ENCODE results near the gene MYO16. TPM values are rescaled to one million over a fixed set of nuclear protein-coding genes. Genes with fewer than 3 reads are reported as not detected.

MYO16 gene
- total RNA-seq, 4 donors from 2014 or later = 0.54 to 3.8 (median 1.5) TPM

- Histone ChIP-seq H3K27ac (peak overlapping the region in 3 of 4 donors; percentile 72 to 85 (median 85)), H3K4me3 (no peak overlapping the region), H3K4me1 (peaks cover 0 to 33% (median 10%) of the 10 kb centered on the region in 3 donors), H3K27me3 (no peaks in the 10 kb centered on the region), H3K9me3 (peaks cover 0 to 5% (median 0%) of the 10 kb centered on the region in 3 donors), H3K36me3 (no peaks in the 10 kb centered on the region)
- 77 to 81% methylated on average over 3 to 7 of the region's 7 CpGs for WGBS, 2 donors (ENCODE audit: low coverage in 1 of 2)
- no peak for ATAC-seq
- TF ChIP-seq CTCF (IDR thresholded peaks at IDR 0.05) (no peak), POLR2A (IDR thresholded peaks at IDR 0.05) (no peak), POLR2AphosphoS5 (IDR thresholded peaks at IDR 0.05) (no peak), EP300 (IDR thresholded peaks at IDR 0.05) (no peak)
These were observed 615.2 kb downstream of the MYO16 start for GRCh38 chr13:109244566-109244965.

GRCh38 chr13:109246001-109246400 lies 616.6 kb downstream of the MYO16 start:
- H3K36me3 ChIP-seq = no peaks in the 10 kb centered on the region
- ATAC-seq = no peak
- H3K27me3 ChIP-seq = no peaks in the 10 kb centered on the region
- TF ChIP-seq POLR2AphosphoS5 (IDR thresholded peaks at IDR 0.05) = no peak
- no peak for TF ChIP-seq EP300 (IDR thresholded peaks at IDR 0.05)
- no peak for TF ChIP-seq CTCF (IDR thresholded peaks at IDR 0.05)
- TF ChIP-seq POLR2A (IDR thresholded peaks at IDR 0.05) = no peak
- 86% methylated on average over 1 of the region's 1 CpG; no CpG with 5 or more reads in 1 of the 2 donors for WGBS, 2 donors (ENCODE audit: low coverage in 1 of 2)
- peaks cover 0 to 33% (median 10%) of the 10 kb centered on the region in 3 donors for H3K4me1 ChIP-seq
- H3K4me3 ChIP-seq = no peak overlapping the region
- H3K9me3 ChIP-seq = peaks cover 0 to 5% (median 0%) of the 10 kb centered on the region in 3 donors
- no peak overlapping the region for H3K27ac ChIP-seq

- ATAC-seq = no peak
- no peaks in the 10 kb centered on the region for H3K36me3 ChIP-seq
- no peaks in the 10 kb centered on the region for H3K4me1 ChIP-seq
- H3K4me3 ChIP-seq = no peak overlapping the region
- WGBS, 2 donors (ENCODE audit: low coverage in 1 of 2) = 88 to 100% methylated on average over 1 to 4 of the region's 4 CpGs
- no peaks in the 10 kb centered on the region for H3K27me3 ChIP-seq
- H3K27ac ChIP-seq = no peak overlapping the region
- no peak for TF ChIP-seq POLR2A (IDR thresholded peaks at IDR 0.05)
- no peak for TF ChIP-seq POLR2AphosphoS5 (IDR thresholded peaks at IDR 0.05)
- TF ChIP-seq EP300 (IDR thresholded peaks at IDR 0.05) = no peak
- no peak for TF ChIP-seq CTCF (IDR thresholded peaks at IDR 0.05)
- H3K9me3 ChIP-seq = peaks cover 0 to 5% (median 0%) of the 10 kb centered on the region in 3 donors
These were observed 620.5 kb downstream of the MYO16 start for GRCh38 chr13:109249780-109250528.

GRCh38 chr13:109251956-109252355 lies 622.5 kb downstream of the MYO16 start:
- TF ChIP-seq POLR2A (IDR thresholded peaks at IDR 0.05) (no peak), POLR2AphosphoS5 (IDR thresholded peaks at IDR 0.05) (no peak), EP300 (IDR thresholded peaks at IDR 0.05) (no peak), CTCF (IDR thresholded peaks at IDR 0.05) (no peak)
- Histone ChIP-seq H3K27ac (no peak overlapping the region), H3K36me3 (no peaks in the 10 kb centered on the region), H3K4me1 (no peaks in the 10 kb centered on the region), H3K4me3 (no peak overlapping the region), H3K9me3 (peaks cover 0 to 4% (median 0%) of the 10 kb centered on the region in 3 donors), H3K27me3 (no peaks in the 10 kb centered on the region)
- WGBS, 2 donors (ENCODE audit: low coverage in 1 of 2) = 48 to 56% methylated on average over 2 of the region's 2 CpGs
- ATAC-seq = no peak

- Histone ChIP-seq H3K27me3 (no peaks in the 10 kb centered on the region), H3K9me3 (no peaks in the 10 kb centered on the region), H3K4me1 (no peaks in the 10 kb centered on the region), H3K36me3 (no peaks in the 10 kb centered on the region), H3K27ac (no peak overlapping the region), H3K4me3 (no peak overlapping the region)
- no peak for TF ChIP-seq POLR2AphosphoS5 (IDR thresholded peaks at IDR 0.05)
- ATAC-seq = no peak
- 57 to 67% methylated on average over 1 of the region's 1 CpG for WGBS, 2 donors (ENCODE audit: low coverage in 1 of 2)
These were observed 623.9 kb downstream of the MYO16 start for GRCh38 chr13:109253316-109253715.

All from gastroesophageal sphincter (tissue), 4 donors.